OCI-LY3 (cell line): Measurements from ENCODE around the gene LINGO1.
A peak's percentile ranks its signal among the peaks of the same experiment; 100 is the strongest.

Experiments
- H2AFZ ChIP-seq: fragments of 200-600, 300-600 bp; shearing (Covaris generic); 2 replicates; pipeline ENCODE4 v1.6.0; 2014; ENCODE audit warnings: antibody characterized with exemption, low read depth, low read length
- H3K27ac ChIP-seq: fragments of 200-600, 300-600 bp; sonication (generic); 2 replicates; pipeline ENCODE4 v1.5.1; 2014; ENCODE audit warnings: mild to moderate bottlenecking, low read length, moderate library complexity, mixed read lengths
- H3K27me3 ChIP-seq: fragments of 200-600, 300-600 bp; sonication (generic); 2 replicates; pipeline ENCODE4 v1.6.1; 2014; ENCODE audit warnings: low read depth, low read length, mixed read lengths
- H3K36me3 ChIP-seq: fragments of 200-600, 300-600 bp; sonication (generic); replicated peaks from 2 replicates; pipeline ENCODE3; 2014; ENCODE audit warnings: low read depth, low read length, mixed read lengths
- H3K4me1 ChIP-seq: fragments of 300-600, 200-600 bp; sonication (generic); 2 replicates; pipeline ENCODE4 v1.6.1; 2014; ENCODE audit warnings: low read length, mixed read lengths
- H3K4me2 ChIP-seq: fragments of 200-600, 300-600 bp; sonication (generic); 2 replicates; pipeline ENCODE4 v1.6.1; 2014; ENCODE audit warnings: low read length, mixed read lengths
- H3K4me3 ChIP-seq: fragments of 300-600, 200-600 bp; sonication (generic); 2 replicates; pipeline ENCODE4 v1.5.1; 2014; ENCODE audit warnings: antibody characterized with exemption, mild to moderate bottlenecking, low read length, moderate library complexity
- H3K79me2 ChIP-seq: fragments of 300-600, 200-600 bp; shearing (Covaris generic); 2 replicates; pipeline ENCODE4 v1.6.1; 2014; ENCODE audit warnings: mild to moderate bottlenecking, low read length, mixed read lengths
- H3K9ac ChIP-seq: fragments of 300-600, 200-600 bp; shearing (Covaris generic); 2 replicates; pipeline ENCODE4 v1.6.0; 2014; ENCODE audit warnings: mild to moderate bottlenecking, low read length, moderate library complexity
- H3K9me3 ChIP-seq: fragments of 200-600, 300-600 bp; shearing (Covaris generic); 2 replicates; pipeline ENCODE4 v1.6.1; 2014; ENCODE audit warnings: low read length, mixed read lengths; ENCODE audit not compliant: insufficient read depth
- H4K20me1 ChIP-seq: fragments of 200-600, 300-600 bp; sonication (generic); 2 replicates; pipeline ENCODE4 v1.6.1; 2016; ENCODE audit warnings: low read length, mixed read lengths; ENCODE audit not compliant: insufficient read depth
- CTCF ChIP-seq: fragments of 200-600, 300-600 bp; sonication (generic); IDR thresholded peaks from 2 replicates; pipeline ENCODE4 v1.5.1; 2014; ENCODE audit warnings: antibody characterized with exemption, low read length, low read depth
- EZH2phosphoT487 ChIP-seq: fragments of 200-600 bp; shearing (Covaris generic); IDR thresholded peaks from 2 replicates; pipeline ENCODE4 v1.6.1; 2018; ENCODE audit warnings: antibody characterized with exemption, mixed run types, low read depth

The LINGO1 gene

DNA sequence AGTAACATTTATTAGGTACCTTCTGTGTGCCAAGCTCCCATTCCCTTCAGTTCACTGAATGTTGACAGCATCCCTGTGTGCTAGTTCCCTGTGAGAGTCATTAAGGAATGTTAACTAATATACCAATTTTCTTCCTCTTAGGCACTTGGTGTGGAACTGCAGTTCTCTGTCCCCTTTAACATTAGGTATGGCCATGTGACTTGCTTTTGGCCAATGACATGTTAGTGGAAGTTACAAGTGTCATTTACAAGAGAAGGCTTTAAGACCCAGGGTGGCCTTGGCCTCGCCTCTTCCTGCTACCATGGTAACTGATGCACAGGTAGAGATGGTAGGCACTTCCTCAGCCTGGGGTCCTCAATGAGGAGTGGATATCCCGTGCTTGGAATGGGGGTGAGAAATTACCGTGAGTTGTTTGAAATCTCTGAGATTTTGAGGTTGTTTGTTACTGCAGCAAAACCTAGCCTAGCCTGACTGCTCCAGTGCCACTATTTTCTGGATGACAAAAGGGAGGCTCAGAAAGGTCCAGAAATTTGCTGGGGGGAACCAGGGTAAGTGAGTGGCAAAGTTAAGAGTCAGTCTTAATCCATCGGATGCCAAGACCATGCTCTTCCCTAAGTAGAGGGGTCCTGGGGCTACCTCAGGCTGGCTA, 21.2 kb upstream of the LINGO1 start:
- Histone ChIP-seq H3K4me3 (no peak overlapping the region), H3K27me3 (peaks cover 43% of the 10 kb centered on the region), H2AFZ (no peak overlapping the region), H3K9ac (no peak overlapping the region), H3K27ac (no peak overlapping the region), H4K20me1 (no peaks in the 10 kb centered on the region), H3K79me2 (no peaks in the 10 kb centered on the region), H3K36me3 (no peaks in the 10 kb centered on the region), H3K9me3 (no peaks in the 10 kb centered on the region), H3K4me1 (peaks cover 10% of the 10 kb centered on the region; the same call in 1 of the 2 replicates), H3K4me2 (no peak overlapping the region)
- TF ChIP-seq EZH2phosphoT487: no peak
- TF ChIP-seq CTCF: no peak

GRCh38 chr15:77650265-77650664, 17.6 kb upstream of the LINGO1 start:
- H3K4me2 ChIP-seq: no peak overlapping the region
- no peaks in the 10 kb centered on the region for H3K79me2 ChIP-seq
- no peak overlapping the region for H3K4me3 ChIP-seq
- no peaks in the 10 kb centered on the region for H4K20me1 ChIP-seq
- H2AFZ ChIP-seq: no peak overlapping the region
- peaks cover 16% of the 10 kb centered on the region for H3K4me1 ChIP-seq
- no peak overlapping the region for H3K27ac ChIP-seq
- H3K36me3 ChIP-seq: no peaks in the 10 kb centered on the region
- peaks cover 12% of the 10 kb centered on the region; the same call in 1 of the 2 replicates for H3K27me3 ChIP-seq
- H3K9me3 ChIP-seq: no peaks in the 10 kb centered on the region
- H3K9ac ChIP-seq: no peak overlapping the region
- TF ChIP-seq EZH2phosphoT487: no peak
- peak; percentile 52 for TF ChIP-seq CTCF

GRCh38 chr15:77649610-77650009, 16.9 kb upstream of the LINGO1 start:
- no peak overlapping the region for H3K27ac ChIP-seq
- no peak overlapping the region for H3K4me3 ChIP-seq
- H2AFZ ChIP-seq: no peak overlapping the region
- TF ChIP-seq EZH2phosphoT487 (no peak), CTCF (no peak)
- H3K4me2 ChIP-seq: no peak overlapping the region
- peaks cover 16% of the 10 kb centered on the region for H3K4me1 ChIP-seq
- peaks cover 12% of the 10 kb centered on the region; the same call in 1 of the 2 replicates for H3K27me3 ChIP-seq
- no peaks in the 10 kb centered on the region for H4K20me1 ChIP-seq
- H3K79me2 ChIP-seq: no peaks in the 10 kb centered on the region
- H3K9me3 ChIP-seq: no peaks in the 10 kb centered on the region
- no peaks in the 10 kb centered on the region for H3K36me3 ChIP-seq
- no peak overlapping the region for H3K9ac ChIP-seq

DNA sequence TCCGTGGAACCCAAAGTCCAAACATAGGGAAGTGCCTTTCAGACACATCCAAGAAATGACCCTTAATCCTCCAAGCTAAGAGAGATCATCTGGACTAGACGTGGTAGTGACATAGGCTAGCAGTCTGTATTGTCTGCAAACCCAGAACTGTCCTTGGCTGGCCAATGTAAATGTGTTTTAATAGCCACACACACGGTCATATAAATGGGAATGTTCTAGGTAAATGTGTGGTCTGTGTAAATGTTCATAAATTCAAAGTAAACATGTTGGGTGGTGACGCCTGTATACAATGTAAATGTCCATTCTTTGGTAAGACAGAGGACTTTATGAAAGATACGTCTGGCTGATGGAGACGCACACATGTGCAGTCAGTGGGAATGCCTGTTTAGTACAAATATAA, 16.3 kb upstream of the LINGO1 start:
- no peaks in the 10 kb centered on the region for H4K20me1 ChIP-seq
- no peak overlapping the region for H2AFZ ChIP-seq
- H3K27me3 ChIP-seq: peaks cover 8% of the 10 kb centered on the region; the same call in 1 of the 2 replicates
- H3K36me3 ChIP-seq: no peaks in the 10 kb centered on the region
- no peak overlapping the region for H3K4me2 ChIP-seq
- H3K4me3 ChIP-seq: no peak overlapping the region
- no peaks in the 10 kb centered on the region for H3K79me2 ChIP-seq
- no peak overlapping the region for H3K9ac ChIP-seq
- no peak overlapping the region for H3K27ac ChIP-seq
- TF ChIP-seq CTCF (no peak), EZH2phosphoT487 (no peak)
- no peaks in the 10 kb centered on the region for H3K9me3 ChIP-seq
- peaks cover 16% of the 10 kb centered on the region for H3K4me1 ChIP-seq
